Subcutaneous abdominal adipose tissue (tissue), 5 donors: ENCODE results near the gene ZNF18.

Experiments used
- H3K27ac ChIP-seq: one replicate; pipeline ENCODE4 v1.7.0; 2013; ENCODE audit warnings: low read depth, mild to moderate bottlenecking, inconsistent platforms, low read length, moderate library complexity
- H3K27me3 ChIP-seq, 5 donors: one replicate each; pipeline ENCODE4 v1.7.0; 2013; ENCODE audit warnings: low read length in 5 of 5, inconsistent platforms in 1 of 5; ENCODE audit not compliant: control insufficient read depth in 5 of 5, insufficient read depth in 4 of 5
- H3K36me3 ChIP-seq, 5 donors: one replicate each; pipeline ENCODE4 v1.7.0; 2013; ENCODE audit warnings: low read length in 5 of 5; ENCODE audit not compliant: control insufficient read depth in 5 of 5, insufficient read depth in 5 of 5
- H3K4me1 ChIP-seq, 5 donors: one replicate each; pipeline ENCODE4 v1.7.0; 2013; ENCODE audit warnings: low read length in 5 of 5, mild to moderate bottlenecking in 3 of 5, moderate library complexity in 1 of 5; ENCODE audit not compliant: control insufficient read depth in 5 of 5, insufficient read depth in 5 of 5
- H3K4me3 ChIP-seq, 5 donors: one replicate each; pipeline ENCODE4 v1.7.0; 2013; ENCODE audit warnings: low read length in 5 of 5, low read depth in 1 of 5
- H3K9ac ChIP-seq, 5 donors: one replicate each; pipeline ENCODE4 v1.7.0; 2013; ENCODE audit warnings: low read length in 5 of 5, mild to moderate bottlenecking in 4 of 5, moderate library complexity in 3 of 5
- H3K9me3 ChIP-seq, 5 donors: one replicate each; pipeline ENCODE4 v1.7.0; 2013; ENCODE audit warnings: low read length in 5 of 5; ENCODE audit not compliant: control insufficient read depth in 5 of 5
- donor health status: healthy.
- donor health status: healthy.
- donor health status: healthy.
- donor health status: healthy.
- donor health status: healthy.

Gene ZNF18

GRCh38 chr17:12024327-12024726 lies 27.1 kb upstream of the ZNF18 start:
- Histone ChIP-seq H3K27ac (no peak overlapping the region), H3K36me3 (no peaks in the 10 kb centered on the region), H3K9ac (no peak overlapping the region), H3K27me3 (no peaks in the 10 kb centered on the region), H3K4me3 (no peak overlapping the region), H3K4me1 (peaks cover 0 to 25% (median 20%) of the 10 kb centered on the region in 5 donors), H3K9me3 (no peaks in the 10 kb centered on the region)

GRCh38 chr17:12022310-12022709 lies 25.0 kb upstream of the ZNF18 start:
- H3K9me3 ChIP-seq: no peaks in the 10 kb centered on the region
- no peaks in the 10 kb centered on the region for H3K27me3 ChIP-seq
- peaks cover 0 to 25% (median 20%) of the 10 kb centered on the region in 5 donors for H3K4me1 ChIP-seq
- H3K4me3 ChIP-seq: peak overlapping the region in 2 of 5 donors; percentile 64 to 80
- peak overlapping the region in 4 of 5 donors; percentile 36 to 87 (median 80) for H3K9ac ChIP-seq
- H3K27ac ChIP-seq: no peak overlapping the region
- H3K36me3 ChIP-seq: no peaks in the 10 kb centered on the region

- peaks cover 0 to 25% (median 20%) of the 10 kb centered on the region in 5 donors for H3K4me1 ChIP-seq
- no peak overlapping the region for H3K27ac ChIP-seq
- peak overlapping the region; percentile 59 to 80 (median 70) for H3K4me3 ChIP-seq
Observed at GRCh38 chr17:12021623-12022140, 24.4 kb upstream of the ZNF18 start.

GRCh38 chr17:12020642-12021622 lies 23.7 kb upstream of the ZNF18 start, which contains the start of gene MAP2K4:
Gene MAP2K4, plus strand, starts transcription at chr17:12020877. Its CDS starts 10 bp downstream, at chr17:12020887.
- Histone ChIP-seq H3K36me3 (no peaks in the 10 kb centered on the region), H3K9ac (peak within 1 kb of the TSS in 4 of 5 donors; percentile 73 to 87 (median 80)), H3K4me3 (peak within 1 kb of the TSS; percentile 59 to 80 (median 70)), H3K27ac (no peak within 1 kb of the TSS), H3K4me1 (peaks cover 0 to 25% (median 20%) of the 10 kb centered on the region in 5 donors), H3K27me3 (no peaks in the 10 kb centered on the region), H3K9me3 (no peaks in the 10 kb centered on the region)

More at GRCh38 chr17:12021623-12022140, 24.4 kb upstream of the ZNF18 start:
- H3K9me3 ChIP-seq: no peaks in the 10 kb centered on the region
- peak overlapping the region in 4 of 5 donors; percentile 71 to 87 (median 80) for H3K9ac ChIP-seq
- no peaks in the 10 kb centered on the region for H3K36me3 ChIP-seq
- no peaks in the 10 kb centered on the region for H3K27me3 ChIP-seq

GRCh38 chr17:12007466-12007865 lies 10.2 kb upstream of the ZNF18 start:
- Histone ChIP-seq H3K9ac (no peak overlapping the region), H3K27ac (no peak overlapping the region), H3K27me3 (no peaks in the 10 kb centered on the region), H3K4me1 (peaks cover 0 to 3% (median 0%) of the 10 kb centered on the region in 5 donors), H3K9me3 (no peaks in the 10 kb centered on the region), H3K36me3 (no peaks in the 10 kb centered on the region), H3K4me3 (no peak overlapping the region)

GRCh38 chr17:11999696-12000095 lies 2.4 kb upstream of the ZNF18 start:
- Histone ChIP-seq H3K4me3 (no peak overlapping the region), H3K27ac (no peak overlapping the region), H3K27me3 (no peaks in the 10 kb centered on the region), H3K9me3 (no peaks in the 10 kb centered on the region), H3K36me3 (no peaks in the 10 kb centered on the region), H3K4me1 (peaks cover 0 to 15% (median 11%) of the 10 kb centered on the region in 5 donors), H3K9ac (no peak overlapping the region)

GRCh38 chr17:11997972-11998233 lies 628 bp upstream of the ZNF18 start:
- H3K4me1 ChIP-seq: peaks cover 0 to 15% (median 11%) of the 10 kb centered on the region in 5 donors
- no peaks in the 10 kb centered on the region for H3K27me3 ChIP-seq
- peak overlapping the region; percentile 56 to 77 (median 73) for H3K9ac ChIP-seq
- no peaks in the 10 kb centered on the region for H3K9me3 ChIP-seq
- H3K27ac ChIP-seq: peak overlapping the region; percentile 70
- H3K4me3 ChIP-seq: peak overlapping the region; percentile 86 to 97 (median 94)
- H3K36me3 ChIP-seq: no peaks in the 10 kb centered on the region

GRCh38 chr17:11996722-11997146 lies 541 bp downstream of the ZNF18 start:
- Histone ChIP-seq H3K27me3 (no peaks in the 10 kb centered on the region), H3K9ac (peak overlapping the region; percentile 89 to 93 (median 92)), H3K27ac (peak overlapping the region; percentile 93)

GRCh38 chr17:11991461-11991860 lies 5.8 kb downstream of the ZNF18 start:
- H3K4me1 ChIP-seq: peaks cover 0 to 11% (median 5%) of the 10 kb centered on the region in 5 donors
- no peaks in the 10 kb centered on the region for H3K27me3 ChIP-seq
- H3K9me3 ChIP-seq: no peaks in the 10 kb centered on the region
- peak overlapping the region in 1 of 5 donors; percentile 41 for H3K9ac ChIP-seq
- peaks cover 5 to 45% (median 32%) of the 10 kb centered on the region in 5 donors for H3K36me3 ChIP-seq
- H3K4me3 ChIP-seq: no peak overlapping the region
- H3K27ac ChIP-seq: no peak overlapping the region

More at GRCh38 chr17:11996722-11997146, 541 bp downstream of the ZNF18 start:
- Histone ChIP-seq H3K36me3 (peaks cover 0 to 11% (median 9%) of the 10 kb centered on the region in 5 donors), H3K9me3 (no peaks in the 10 kb centered on the region), H3K4me1 (peaks cover 0 to 15% (median 11%) of the 10 kb centered on the region in 5 donors), H3K4me3 (peak overlapping the region; percentile 93 to 97 (median 94))
